NCI-H1417 treated with DMSO at 0.1 percent for 48 hours (cell line): ENCODE measurements around the gene SEC61G.

Experiments
- DNase-seq: peaks from one replicate; lab custom pipeline; 2025; lab: John Stamatoyannopoulos, UW

SEC61G gene

GRCh38 chr7:54758702-54759592 lies at the start of gene SEC61G:
SEC61G (minus strand) TSS chr7:54759211; CDS start chr7:54757588, 1,623 bp downstream.
- peak; percentile 77 for DNase-seq

DNA sequence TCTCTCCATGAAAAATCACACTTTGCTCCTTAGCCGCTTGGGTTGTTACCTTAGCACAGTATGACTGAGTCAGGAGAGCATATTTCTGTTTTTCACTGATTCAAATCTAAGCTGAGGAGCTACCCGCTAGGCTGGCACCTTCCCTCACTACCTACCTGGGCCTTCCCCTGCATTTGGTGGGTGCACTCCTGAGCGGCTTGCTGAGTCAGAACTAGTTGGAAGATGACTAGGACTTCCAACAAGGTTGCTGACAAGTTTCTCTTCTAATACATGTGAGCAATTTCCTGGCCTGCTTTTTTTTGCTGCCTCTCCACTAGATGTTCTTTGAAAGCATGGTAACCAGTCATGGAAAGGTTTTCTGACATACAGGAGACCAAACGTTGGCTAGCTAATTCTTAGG lies 43.8 kb upstream of the SEC61G start:
- no peak for DNase-seq

DNA sequence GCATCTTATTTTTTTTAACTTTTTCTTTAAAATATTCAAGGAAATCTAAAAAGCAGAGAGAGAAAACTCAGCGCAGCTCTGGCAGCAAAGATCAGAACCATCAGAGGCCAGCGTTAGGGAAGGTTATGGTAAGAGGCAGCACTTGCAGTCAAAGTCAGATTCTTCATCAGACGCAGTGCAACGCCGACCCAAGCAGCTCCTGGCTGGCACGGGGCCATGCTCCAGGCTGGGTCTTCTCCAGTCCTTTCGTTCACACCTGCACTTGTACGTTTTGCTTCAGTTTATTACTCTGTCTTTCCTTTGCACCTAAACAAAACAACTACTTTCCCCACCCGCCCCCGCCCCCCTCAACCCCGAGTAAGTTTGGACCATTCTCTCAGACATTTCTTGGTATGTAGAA lies 43.1 kb upstream of the SEC61G start:
- no peak for DNase-seq

GRCh38 chr7:54799792-54800191 lies 40.8 kb upstream of the SEC61G start:
- DNase-seq, result no peak

DNA sequence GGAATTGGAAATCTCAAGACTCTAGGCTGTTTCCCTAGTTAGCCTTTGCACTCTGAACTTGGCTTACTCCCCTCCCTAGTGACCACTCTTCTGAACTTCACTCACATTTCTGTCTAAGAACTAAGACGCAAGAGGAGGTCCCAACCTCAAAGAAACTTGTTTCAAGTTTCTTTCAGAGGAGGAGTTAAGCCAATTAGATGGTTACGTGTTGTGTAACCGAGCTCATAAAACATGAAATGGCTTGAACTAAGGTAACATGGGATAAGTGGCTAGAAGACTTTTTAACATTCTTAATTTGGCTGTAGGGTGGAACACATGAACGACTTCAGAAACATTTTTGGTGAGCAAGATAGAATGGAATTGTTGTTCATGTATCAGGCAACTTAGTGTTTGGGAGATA lies 39.5 kb upstream of the SEC61G start:
- no peak for DNase-seq

DNA sequence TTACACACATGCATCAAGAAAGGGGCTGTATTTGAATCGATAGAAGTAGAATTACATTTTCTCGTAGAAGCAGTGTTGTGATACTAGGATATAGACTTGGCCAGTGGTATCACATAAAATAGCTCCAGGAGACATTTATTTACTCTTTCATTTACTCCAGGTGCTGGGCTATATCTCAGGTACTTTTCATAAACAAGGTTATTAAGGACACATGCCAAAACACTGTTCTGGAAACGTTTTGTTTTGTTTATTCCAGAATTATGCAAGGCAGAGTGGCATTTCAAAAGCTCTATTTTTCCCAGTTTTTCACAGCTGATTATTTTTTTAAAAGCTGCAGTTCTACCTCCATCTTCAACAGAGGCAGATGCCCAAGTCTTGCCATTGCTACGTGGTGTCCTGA lies 37.8 kb upstream of the SEC61G start:
- no peak for DNase-seq

GRCh38 chr7:54796150-54796549 lies 37.1 kb upstream of the SEC61G start:
- DNase-seq, result no peak

- DNase-seq, result no peak
Observed at GRCh38 chr7:54792383-54792782, 33.4 kb upstream of the SEC61G start.

GRCh38 chr7:54788664-54789063 lies 29.7 kb upstream of the SEC61G start:
- DNase-seq, result no peak

DNA sequence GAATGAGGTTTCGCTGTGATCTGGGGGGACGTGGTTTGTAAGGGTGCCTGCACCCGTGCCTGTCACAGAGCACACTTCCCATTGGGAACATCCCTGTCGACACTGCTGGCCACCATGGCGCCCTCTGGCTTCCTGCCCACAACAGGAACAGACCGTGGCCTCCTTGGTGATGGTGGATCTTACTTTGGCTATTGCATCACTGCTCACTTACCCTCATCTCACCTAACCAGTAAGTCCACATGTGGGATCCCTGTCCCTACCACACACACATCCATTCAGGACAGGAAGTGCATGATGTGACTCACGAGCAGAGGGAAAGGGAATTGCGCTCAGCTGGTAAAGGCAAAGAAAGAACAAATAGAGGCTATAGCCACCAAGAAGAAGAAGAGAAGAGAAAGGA lies 26.2 kb upstream of the SEC61G start:
- DNase-seq, result no peak

- DNase-seq, result no peak
Observed at GRCh38 chr7:54783952-54784351, 24.9 kb upstream of the SEC61G start.

DNA sequence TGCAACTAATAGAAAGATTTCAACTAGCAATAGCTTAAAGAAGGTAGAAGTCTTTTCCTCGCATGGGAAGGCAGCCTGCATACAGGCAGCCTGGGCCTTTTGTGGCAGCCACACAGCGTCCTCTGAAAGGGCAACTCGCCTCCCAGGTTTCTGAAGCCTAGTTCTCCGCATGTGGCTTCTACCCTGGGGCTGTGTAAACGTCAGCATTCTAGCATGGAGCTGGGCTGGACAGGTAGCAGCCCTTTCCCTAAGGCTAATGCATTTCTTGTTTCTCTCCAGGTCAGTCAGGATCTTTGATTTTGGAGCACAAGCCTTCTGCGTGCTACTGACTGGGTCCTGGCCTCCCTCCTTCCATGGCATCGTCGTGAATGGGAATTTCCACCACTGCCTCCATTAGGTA lies 23.8 kb upstream of the SEC61G start:
- DNase-seq, result no peak

DNA sequence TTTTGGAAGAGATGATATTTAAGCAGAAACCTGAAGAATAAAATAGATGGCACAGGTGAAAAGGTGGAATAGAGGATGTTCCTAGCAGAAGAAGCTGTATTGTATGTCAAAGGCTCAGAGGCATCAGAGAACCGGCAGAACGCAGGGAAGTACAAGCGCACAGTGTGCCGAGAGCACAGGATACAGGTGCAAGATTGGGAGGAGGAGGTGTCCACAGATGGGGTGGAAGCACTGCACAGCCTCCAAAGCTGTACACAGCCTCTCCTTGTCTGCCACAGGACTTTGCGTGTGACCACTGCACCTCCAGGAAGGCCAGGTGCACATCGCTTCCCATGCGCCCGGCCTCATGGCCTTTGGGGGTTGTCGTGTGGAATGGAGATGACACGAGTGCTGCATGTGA lies 23.3 kb upstream of the SEC61G start:
- no peak for DNase-seq

DNA sequence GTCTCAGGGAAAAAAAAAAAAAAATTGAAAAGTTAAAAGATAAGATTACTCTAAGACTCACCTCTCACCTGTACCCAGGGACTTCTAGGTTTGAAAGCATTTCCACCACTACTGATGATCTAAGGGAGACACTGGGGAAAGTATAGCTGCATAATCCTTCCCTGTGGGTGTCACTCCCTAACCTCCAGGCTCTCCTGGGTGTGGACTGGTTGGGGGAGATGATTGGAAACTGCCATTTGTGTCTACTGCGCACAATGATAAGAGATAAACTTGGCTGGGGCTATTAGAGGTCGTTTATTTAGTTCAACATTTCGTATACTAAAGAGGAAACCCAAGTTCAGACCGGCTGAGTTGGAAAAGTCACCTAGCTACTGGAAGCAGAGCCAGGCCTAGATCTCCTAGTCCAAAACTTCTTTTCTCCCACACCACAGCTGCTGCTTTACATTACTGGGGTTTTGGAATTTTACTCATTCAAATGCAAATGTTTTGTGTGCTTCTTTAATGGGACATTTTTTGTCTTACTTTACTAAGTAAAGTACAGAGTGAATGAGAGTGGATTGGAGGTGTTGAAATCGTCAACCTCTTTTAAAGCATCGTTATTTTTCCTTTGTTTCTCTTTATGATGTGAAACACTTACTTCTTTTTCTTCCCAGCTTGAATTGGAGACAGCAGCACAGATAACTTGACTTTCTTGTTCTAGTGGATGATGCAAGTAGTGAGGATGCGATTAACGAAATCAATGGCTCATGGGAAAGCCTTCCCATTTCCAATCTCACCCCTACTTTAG lies 22.3 kb upstream of the SEC61G start:
- no peak for DNase-seq

DNA sequence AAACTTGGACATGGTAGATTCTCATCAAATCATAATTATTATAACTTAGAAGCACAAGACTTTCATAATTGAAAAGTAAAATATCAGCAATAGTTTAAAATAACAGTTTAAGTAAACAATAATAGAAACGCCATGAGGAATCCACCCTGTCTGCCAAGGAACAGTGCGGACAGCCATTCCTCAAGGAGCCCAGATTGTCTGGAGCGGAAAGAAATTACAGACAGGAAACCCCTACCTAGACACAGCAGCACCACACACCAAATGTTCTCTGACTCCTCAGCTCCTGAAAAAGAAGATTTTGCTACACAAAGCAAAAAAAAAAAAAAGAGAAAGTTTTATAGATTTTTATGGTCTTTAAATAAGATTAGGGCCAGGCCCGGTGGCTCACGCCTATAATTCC lies 21.5 kb upstream of the SEC61G start:
- no peak for DNase-seq

- no peak for DNase-seq
Observed at GRCh38 chr7:54778696-54779540, 19.9 kb upstream of the SEC61G start.

DNA sequence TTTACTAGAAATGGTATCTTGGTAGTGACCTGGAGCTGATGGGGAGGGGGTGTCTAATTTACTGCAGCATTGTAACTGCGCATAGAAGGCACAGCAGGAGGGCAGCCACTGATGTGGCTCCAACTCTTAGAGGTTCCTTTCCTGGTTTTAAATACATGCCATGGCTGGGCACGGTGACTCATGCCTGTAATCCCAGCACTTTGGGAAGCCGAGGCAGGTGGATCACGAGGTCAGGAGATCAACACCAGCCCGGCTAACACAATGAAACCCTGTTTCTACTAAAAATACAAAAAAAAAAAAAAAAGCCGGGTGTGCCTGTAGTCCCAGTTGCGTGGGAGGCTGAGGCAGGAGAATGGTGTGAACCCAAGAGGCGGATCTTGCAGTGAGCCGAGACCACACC lies 19.2 kb upstream of the SEC61G start:
- DNase-seq, result no peak

- no peak for DNase-seq
Observed at GRCh38 chr7:54774785-54775740, 16.1 kb upstream of the SEC61G start.

GRCh38 chr7:54773472-54774399 lies 14.7 kb upstream of the SEC61G start:
- DNase-seq, result peak; percentile 11

DNA sequence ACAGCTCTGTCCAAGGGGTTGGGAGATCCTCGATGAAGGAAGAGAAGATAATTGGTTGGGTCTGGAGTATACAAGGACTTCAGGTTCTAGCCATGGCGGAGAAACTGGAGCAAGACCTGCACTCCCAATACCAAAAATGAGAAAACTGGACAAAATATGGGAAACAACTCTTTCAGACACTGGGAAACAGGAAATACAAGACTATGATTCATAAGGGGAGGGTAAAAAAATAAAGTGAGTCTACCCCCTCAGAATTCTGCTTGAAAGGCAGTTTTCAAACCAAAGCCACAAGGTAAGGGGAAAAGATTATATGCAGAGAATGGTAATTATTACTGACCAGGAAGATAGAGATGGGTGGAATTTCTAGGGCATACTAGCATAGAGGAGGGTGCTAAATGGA lies 10.2 kb upstream of the SEC61G start:
- no peak for DNase-seq
